ENCODE data around the gene NDUFAF3.

- peak; percentile 99 for TF ChIP-seq POLR2A (IDR thresholded peaks at IDR 0.05; ENCODE audit: low read depth, low read length)
- no peak; the same call in 1 of the 2 replicates for TF ChIP-seq SPI1 (IDR thresholded peaks at IDR 0.05; ENCODE audit: low read depth, low read length)
Observed at GRCh38 chr3:49028673-49029562, 7.0 kb downstream of the NDUFAF3 start, which contains the start of gene IMPDH2.
